Activated T-cell treated with anti-CD3 and anti-CD28 coated beads, Interleukin-2, amount 50 U/mL, for 72 hours (primary cell): ENCODE measurements around the gene RASGRP3. TPM values are rescaled to one million over a fixed set of nuclear protein-coding genes. Genes with fewer than 3 reads are reported as not detected.
A peak's percentile ranks its signal among the peaks of the same experiment; 100 is the strongest.

Experiments
- ATAC-seq, 2 donors: fragments of 150-1000 bp; cut with Tn5 transposase; replicated peaks in 1 of 2; 2 replicates each; pipeline ENCODE4 v1.10.0; 2021; ENCODE audit warnings: moderate library complexity in 2 of 2, mild to moderate bottlenecking in 1 of 2
- DNase-seq, 2 donors: peaks; one replicate each; pipeline ENCODE4 v3.0.0; 2021 to 2022; ENCODE audit warnings: mixed read lengths in 1 of 2
- H3K27ac Mint-ChIP-seq: one replicate; pipeline ENCODE4 v1.8.0; 2022; ENCODE audit warnings: mild to moderate bottlenecking, moderate library complexity, mixed read lengths
- H3K27me3 Mint-ChIP-seq: one replicate; pipeline ENCODE4 v1.8.0; 2022; ENCODE audit warnings: low read depth, mixed read lengths
- H3K36me3 Mint-ChIP-seq, 2 donors: one replicate each; pipeline ENCODE4 v1.8.0; 2022; ENCODE audit warnings: mixed read lengths in 2 of 2, mild to moderate bottlenecking in 1 of 2; ENCODE audit not compliant: insufficient read depth in 2 of 2
- H3K4me1 Mint-ChIP-seq: one replicate; pipeline ENCODE4 v1.8.0; 2022; ENCODE audit warnings: low read depth, mixed read lengths
- H3K4me3 Mint-ChIP-seq, 2 donors: one replicate each; pipeline ENCODE4 v1.8.0; 2022; ENCODE audit warnings: mild to moderate bottlenecking in 2 of 2, mixed read lengths in 2 of 2, moderate library complexity in 2 of 2
- H3K9me3 Mint-ChIP-seq, 2 donors: one replicate each; pipeline ENCODE4 v1.8.0; 2022; ENCODE audit warnings: mixed read lengths in 2 of 2
- total RNA-seq, 2 donors: library from RNA; stranded (reverse); gene quantifications; one replicate each; pipeline ENCODE4 v1.2.3, GENCODE V29; 2022

Gene RASGRP3
- total RNA-seq, 2 donors from 2014 or later: 3.1 to 3.8 TPM

DNA sequence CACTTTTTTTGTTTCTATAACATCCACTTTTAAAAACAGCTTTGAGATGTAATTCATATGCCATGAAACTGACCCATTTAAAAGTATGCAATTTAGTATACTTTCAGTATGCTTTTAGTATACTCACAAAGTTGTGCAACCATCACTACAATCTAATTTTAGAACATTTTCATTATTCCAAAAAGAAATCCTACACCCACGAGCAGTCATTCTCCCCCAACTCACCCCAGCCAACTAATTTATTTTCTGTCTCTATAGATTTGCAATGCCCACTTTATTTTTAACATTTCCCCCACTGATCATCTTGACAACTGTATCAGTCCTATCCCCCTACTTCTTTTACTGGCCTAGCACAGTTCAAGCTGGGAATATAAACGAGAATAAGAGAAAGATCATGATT is 83.6 kb downstream of the RASGRP3 start:
- DNase-seq (no peak), ATAC-seq (no peak)
- H3K27me3 Mint-ChIP-seq: no peaks in the 10 kb centered on the region
- peaks cover 1% of the 10 kb centered on the region for H3K4me1 Mint-ChIP-seq
- H3K9me3 Mint-ChIP-seq: no peaks in the 10 kb centered on the region
- no peak overlapping the region for H3K4me3 Mint-ChIP-seq
- H3K27ac Mint-ChIP-seq: no peak overlapping the region
- peaks cover 1 to 4% of the 10 kb centered on the region in 2 donors for H3K36me3 Mint-ChIP-seq

DNA sequence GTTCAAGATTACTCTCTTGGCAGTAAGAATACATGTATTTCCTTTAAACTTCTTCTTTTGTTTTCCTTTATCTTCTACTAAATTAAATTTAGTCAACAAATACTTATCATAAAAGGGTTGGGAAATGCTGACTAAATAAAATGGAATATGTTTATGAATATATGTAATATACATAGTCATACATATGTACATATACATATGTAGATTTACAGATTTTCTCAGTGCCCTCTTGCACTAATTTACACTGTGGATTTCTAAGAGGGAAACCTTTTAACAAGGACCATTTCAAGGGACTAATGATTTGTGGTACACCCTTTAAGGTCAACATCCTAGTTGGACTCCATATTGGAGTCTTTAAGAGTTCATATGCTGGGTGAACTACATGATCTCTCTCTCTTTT is 85.4 kb downstream of the RASGRP3 start:
- Mint-ChIP-seq H3K27me3 (no peaks in the 10 kb centered on the region), H3K9me3 (no peaks in the 10 kb centered on the region), H3K27ac (no peak overlapping the region), H3K4me3 (no peak overlapping the region), H3K36me3 (peaks cover under 1 to 4% of the 10 kb centered on the region in 2 donors), H3K4me1 (no peaks in the 10 kb centered on the region)
- DNase-seq (no peak), ATAC-seq (no peak)

DNA sequence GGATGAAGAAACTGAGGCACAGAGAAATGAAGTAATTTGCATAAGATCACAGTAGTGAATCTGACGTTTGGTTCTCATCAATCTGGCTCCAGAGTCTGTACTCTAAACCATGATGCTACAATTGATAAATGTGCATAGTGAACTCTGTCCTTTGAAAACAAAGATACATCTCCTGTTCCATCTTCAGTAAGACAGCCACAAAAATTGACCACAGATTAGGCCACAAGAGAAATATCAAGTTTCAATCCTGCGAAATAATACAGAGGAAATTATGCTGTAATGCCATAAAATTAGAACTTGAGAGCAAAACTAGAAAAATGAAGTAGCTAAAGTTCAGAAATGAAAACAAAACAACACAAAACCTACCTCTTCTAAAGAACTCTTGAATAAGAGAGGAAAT is 94.2 kb downstream of the RASGRP3 start:
- no peaks in the 10 kb centered on the region for H3K9me3 Mint-ChIP-seq
- no peaks in the 10 kb centered on the region for H3K36me3 Mint-ChIP-seq
- H3K27ac Mint-ChIP-seq: no peak overlapping the region
- H3K4me1 Mint-ChIP-seq: peaks cover 6% of the 10 kb centered on the region
- no peak for ATAC-seq
- H3K4me3 Mint-ChIP-seq: no peak overlapping the region
- no peaks in the 10 kb centered on the region for H3K27me3 Mint-ChIP-seq
- no peak for DNase-seq

DNA sequence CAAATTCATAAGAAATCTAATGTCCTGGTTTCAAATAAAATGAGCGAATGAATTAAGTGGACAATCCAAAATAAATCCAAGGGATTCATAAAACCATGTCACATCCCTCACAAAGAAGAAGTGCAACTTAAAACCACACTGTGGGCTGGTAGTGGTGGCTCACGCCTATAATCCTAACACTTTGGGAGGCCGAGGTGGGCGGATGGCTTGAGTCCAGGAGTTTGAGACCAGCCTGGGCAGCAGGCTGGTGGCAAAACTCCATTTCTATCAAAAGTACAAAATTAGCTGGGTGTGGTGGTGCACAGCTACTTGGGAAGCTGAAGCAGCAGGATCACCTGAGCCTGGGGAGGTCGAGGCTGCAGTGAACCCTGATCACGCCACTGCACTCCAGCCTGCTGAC is 97.2 kb downstream of the RASGRP3 start:
- ATAC-seq: no peak
- Mint-ChIP-seq H3K9me3 (no peaks in the 10 kb centered on the region), H3K27ac (no peak overlapping the region), H3K36me3 (no peaks in the 10 kb centered on the region), H3K27me3 (no peaks in the 10 kb centered on the region), H3K4me3 (no peak overlapping the region), H3K4me1 (peaks cover 6% of the 10 kb centered on the region)
- no peak for DNase-seq

DNA sequence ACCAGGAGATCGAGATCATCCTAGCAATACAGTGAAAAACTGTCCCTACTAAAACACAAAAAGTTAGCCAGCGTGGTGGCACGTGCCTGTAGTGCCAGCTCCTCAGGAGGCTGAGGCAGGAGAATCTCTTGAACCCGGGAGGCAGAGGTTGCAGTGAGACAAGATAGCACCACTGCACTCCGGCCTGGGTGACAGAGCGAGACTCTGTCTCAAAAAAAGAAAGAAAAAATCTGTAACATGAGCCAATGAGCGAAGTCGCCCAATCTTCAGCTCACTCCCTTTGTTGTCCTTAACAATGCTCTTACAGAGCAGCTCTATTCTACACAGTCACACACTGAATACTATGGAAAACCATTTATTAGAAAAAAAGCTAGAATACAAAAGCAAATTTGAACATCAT is 100.6 kb downstream of the RASGRP3 start:
- no peak for ATAC-seq
- Mint-ChIP-seq H3K9me3 (no peaks in the 10 kb centered on the region), H3K27me3 (no peaks in the 10 kb centered on the region), H3K4me3 (no peak overlapping the region), H3K27ac (no peak overlapping the region), H3K36me3 (no peaks in the 10 kb centered on the region), H3K4me1 (peaks cover 7% of the 10 kb centered on the region)
- DNase-seq: no peak

DNA sequence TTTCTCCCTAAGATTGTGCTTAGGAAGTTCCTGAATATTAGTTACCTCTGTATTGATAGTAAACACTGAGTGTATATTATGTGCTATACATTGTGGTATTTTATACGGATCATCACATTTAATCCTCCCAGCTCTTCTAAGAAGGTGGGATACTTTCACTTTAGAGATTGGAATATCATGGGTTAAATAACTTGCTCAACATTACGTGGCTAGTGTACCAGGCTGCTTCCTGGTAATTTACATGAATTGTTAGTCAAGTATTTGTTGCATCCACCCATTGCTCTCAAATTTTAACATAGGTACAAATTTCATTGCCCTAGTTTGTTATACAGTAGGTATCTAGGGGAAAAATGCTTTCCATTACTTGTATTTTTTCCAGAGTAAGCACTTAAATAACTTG is 101.2 kb downstream of the RASGRP3 start:
- Mint-ChIP-seq H3K4me3 (no peak overlapping the region), H3K36me3 (peaks cover 0 to 2% of the 10 kb centered on the region in 2 donors), H3K9me3 (no peaks in the 10 kb centered on the region), H3K27me3 (no peaks in the 10 kb centered on the region), H3K27ac (no peak overlapping the region), H3K4me1 (peaks cover 11% of the 10 kb centered on the region)
- no peak for ATAC-seq
- no peak for DNase-seq

DNA sequence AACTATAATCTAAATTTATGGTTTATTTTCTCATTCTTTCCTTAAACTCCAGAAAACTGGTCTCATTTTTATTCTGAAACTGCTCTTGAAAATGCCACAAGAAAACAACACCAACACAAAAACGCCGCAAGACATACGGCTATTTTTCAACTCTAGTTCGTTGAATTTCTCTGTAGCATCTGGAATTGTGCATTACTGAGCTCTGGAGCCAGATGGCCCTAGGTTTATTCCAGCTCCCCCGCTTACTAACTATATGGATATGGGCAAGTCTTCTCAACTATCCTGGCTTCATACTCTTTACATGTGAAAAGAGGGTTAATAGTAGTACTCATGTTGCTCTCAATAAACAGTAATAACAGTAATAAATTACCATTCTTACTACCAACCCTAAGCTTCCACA is 102.8 kb downstream of the RASGRP3 start:
- DNase-seq (no peak), ATAC-seq (no peak)
- Mint-ChIP-seq H3K9me3 (no peaks in the 10 kb centered on the region), H3K4me3 (no peak overlapping the region), H3K27me3 (no peaks in the 10 kb centered on the region), H3K27ac (no peak overlapping the region), H3K36me3 (peaks cover 2 to 3% of the 10 kb centered on the region in 2 donors), H3K4me1 (peaks cover 11% of the 10 kb centered on the region)

DNA sequence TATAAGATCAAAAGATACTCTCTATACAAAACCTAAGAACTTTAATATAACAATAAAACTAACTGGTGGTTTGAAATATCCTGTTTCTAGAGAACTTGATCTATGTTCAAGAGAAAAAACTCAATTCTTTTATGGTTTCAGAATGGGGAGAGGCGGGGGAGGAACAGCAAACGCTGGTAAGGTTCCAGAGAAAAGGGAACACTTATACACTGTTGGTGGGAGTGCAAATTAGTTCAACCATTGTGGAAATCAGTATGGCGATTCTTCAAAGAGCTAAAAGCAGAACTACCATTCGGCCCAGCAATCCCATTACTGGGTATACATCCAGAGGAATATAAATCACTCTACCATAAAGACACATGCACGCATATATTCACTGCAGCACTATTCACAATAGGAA is 105.4 kb downstream of the RASGRP3 start:
- H3K4me1 Mint-ChIP-seq: peaks cover 11% of the 10 kb centered on the region
- DNase-seq: no peak
- H3K36me3 Mint-ChIP-seq: peaks cover 5 to 10% of the 10 kb centered on the region in 2 donors
- peak overlapping the region; percentile 27 for H3K27ac Mint-ChIP-seq
- no peak for ATAC-seq
- H3K4me3 Mint-ChIP-seq: no peak overlapping the region
- no peaks in the 10 kb centered on the region for H3K27me3 Mint-ChIP-seq
- H3K9me3 Mint-ChIP-seq: no peaks in the 10 kb centered on the region

DNA sequence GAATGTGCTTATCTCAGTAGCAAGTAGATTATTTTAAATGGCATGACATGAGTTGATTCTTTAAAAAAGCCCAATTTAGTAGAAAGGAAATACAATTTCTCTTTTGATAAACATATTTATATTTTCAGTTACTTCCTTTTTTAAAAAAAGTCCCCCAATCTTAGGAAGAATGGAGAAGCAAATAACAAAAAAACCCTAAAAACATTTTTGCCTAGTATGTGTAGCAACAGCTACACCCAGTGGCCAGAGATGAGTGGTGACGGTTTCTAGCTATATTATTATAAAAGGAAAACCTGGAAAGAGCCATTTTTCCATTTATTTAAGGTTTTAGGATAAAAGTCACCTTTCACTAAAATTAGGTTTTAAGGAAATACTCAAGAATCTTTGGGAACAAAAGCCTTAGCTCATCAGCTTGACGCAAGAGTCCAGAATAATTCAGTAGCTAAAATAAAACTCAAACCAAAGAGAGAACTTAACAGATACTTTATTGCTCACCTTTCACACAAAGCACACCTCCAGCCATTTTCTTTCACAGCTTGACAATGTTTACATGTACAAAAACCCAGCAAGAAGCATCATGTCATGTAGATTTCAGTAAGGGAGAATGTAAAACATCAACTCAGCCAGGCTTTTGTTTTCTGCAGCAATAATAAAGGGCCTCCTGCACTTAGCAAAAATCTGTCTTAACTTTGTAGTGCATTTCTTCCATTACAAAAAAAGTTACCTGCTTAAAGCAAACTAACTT is 106.9 kb downstream of the RASGRP3 start:
- DNase-seq: peak; percentile 9 to 23

DNA sequence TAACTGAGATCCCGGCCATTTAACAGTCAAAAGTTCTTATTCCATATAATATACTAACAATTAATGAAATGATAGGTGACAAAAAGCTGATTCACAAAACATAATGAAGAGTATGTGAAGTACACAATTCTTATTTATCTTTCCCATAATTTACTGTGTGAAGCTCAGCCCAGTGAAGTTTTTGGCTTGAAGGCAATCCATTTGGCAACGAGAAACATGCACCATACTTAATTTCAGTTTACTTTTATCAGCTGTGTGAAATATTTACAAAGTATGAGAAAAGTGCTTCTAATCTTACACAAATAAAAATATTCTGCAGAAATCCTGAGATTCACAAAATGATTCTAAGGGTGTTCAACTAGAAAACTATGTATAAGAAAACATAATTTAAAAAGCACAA is 110.3 kb downstream of the RASGRP3 start:
- Mint-ChIP-seq H3K27ac (no peak overlapping the region), H3K4me1 (peaks cover 11% of the 10 kb centered on the region), H3K36me3 (peaks cover 5 to 20% of the 10 kb centered on the region in 2 donors), H3K27me3 (no peaks in the 10 kb centered on the region), H3K9me3 (no peaks in the 10 kb centered on the region), H3K4me3 (no peak overlapping the region)
- ATAC-seq (no peak), DNase-seq (no peak)

More for the DNA sequence above, 106.9 kb downstream of the RASGRP3 start:
- no peak overlapping the region for H3K27ac Mint-ChIP-seq
- no peak overlapping the region for H3K4me3 Mint-ChIP-seq
- no peaks in the 10 kb centered on the region for H3K27me3 Mint-ChIP-seq
- peaks cover 11% of the 10 kb centered on the region for H3K4me1 Mint-ChIP-seq
- no peak for ATAC-seq
- H3K36me3 Mint-ChIP-seq: peaks cover 5 to 11% of the 10 kb centered on the region in 2 donors
- H3K9me3 Mint-ChIP-seq: no peaks in the 10 kb centered on the region

DNA sequence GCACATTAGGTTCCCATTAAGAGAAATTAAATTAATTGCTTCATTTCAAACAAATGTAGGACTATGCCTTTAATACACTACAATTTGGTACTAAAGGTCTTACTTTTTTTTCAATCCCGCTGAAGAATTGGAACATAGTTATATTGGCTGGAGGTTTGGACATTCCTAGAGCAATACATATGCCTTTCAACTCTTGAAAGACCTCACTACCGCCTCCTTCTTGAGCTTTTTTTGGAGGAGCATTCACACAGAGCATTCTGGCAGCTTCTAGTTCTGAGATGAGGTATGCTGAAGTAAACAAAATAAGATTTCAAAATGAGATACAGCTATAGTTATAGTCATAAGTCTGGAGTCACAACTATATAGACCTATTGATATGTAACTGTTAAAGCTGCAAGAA is 111.8 kb downstream of the RASGRP3 start:
- Mint-ChIP-seq H3K27ac (peak overlapping the region; percentile 48), H3K36me3 (peaks cover 7 to 25% of the 10 kb centered on the region in 2 donors), H3K27me3 (no peaks in the 10 kb centered on the region), H3K9me3 (no peaks in the 10 kb centered on the region), H3K4me1 (peaks cover 4% of the 10 kb centered on the region), H3K4me3 (no peak overlapping the region)
- DNase-seq (no peak), ATAC-seq (no peak)

DNA sequence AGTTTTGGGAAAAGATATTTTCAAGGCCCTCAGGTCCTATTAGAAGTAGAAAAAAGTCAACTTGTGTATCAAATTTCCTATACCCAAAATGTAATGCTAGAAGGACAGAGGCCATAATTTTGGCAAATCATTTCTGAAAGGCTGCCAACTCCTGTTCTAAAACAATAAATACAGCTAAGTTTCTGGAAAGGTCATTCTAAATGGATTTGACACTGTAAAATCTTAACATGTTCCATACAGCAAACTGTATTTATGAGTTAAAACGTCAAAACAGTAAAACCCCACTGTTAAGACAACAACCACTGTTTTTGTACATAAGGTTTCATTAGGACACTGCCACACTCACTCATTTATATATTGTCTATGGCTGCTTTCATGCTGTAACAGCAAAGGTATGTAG is 113.0 kb downstream of the RASGRP3 start:
- Mint-ChIP-seq H3K36me3 (peaks cover 5 to 26% of the 10 kb centered on the region in 2 donors), H3K4me3 (no peak overlapping the region)

DNA sequence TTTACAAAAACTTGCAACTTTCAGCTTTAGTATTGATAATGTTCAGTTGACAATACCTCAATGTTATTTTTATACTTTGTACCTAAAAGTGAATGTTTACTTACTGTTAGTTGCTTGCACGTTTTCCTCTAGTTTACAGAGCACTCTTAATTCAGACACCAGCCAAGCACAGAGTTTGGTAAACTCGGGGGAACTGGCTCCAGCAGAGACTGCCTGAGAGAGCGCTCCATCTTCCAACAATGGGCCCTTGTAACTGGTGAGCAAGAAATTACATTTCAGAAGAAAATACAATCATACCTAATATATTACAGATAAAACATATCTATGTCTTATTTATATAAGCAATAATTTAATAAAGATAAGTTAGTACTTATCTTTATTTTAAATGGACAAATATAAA is 118.9 kb downstream of the RASGRP3 start:
- ATAC-seq (no peak), DNase-seq (no peak)
- H3K9me3 Mint-ChIP-seq: no peaks in the 10 kb centered on the region
- H3K36me3 Mint-ChIP-seq: peaks cover 7 to 9% of the 10 kb centered on the region in 2 donors
- no peak overlapping the region for H3K27ac Mint-ChIP-seq
- no peak overlapping the region for H3K4me3 Mint-ChIP-seq
- no peaks in the 10 kb centered on the region for H3K27me3 Mint-ChIP-seq
- peaks cover 48% of the 10 kb centered on the region for H3K4me1 Mint-ChIP-seq

More for the DNA sequence above, 113.0 kb downstream of the RASGRP3 start:
- Mint-ChIP-seq H3K4me1 (peaks cover 9% of the 10 kb centered on the region), H3K27me3 (no peaks in the 10 kb centered on the region), H3K27ac (no peak overlapping the region), H3K9me3 (no peaks in the 10 kb centered on the region)
- DNase-seq (no peak), ATAC-seq (no peak)

DNA sequence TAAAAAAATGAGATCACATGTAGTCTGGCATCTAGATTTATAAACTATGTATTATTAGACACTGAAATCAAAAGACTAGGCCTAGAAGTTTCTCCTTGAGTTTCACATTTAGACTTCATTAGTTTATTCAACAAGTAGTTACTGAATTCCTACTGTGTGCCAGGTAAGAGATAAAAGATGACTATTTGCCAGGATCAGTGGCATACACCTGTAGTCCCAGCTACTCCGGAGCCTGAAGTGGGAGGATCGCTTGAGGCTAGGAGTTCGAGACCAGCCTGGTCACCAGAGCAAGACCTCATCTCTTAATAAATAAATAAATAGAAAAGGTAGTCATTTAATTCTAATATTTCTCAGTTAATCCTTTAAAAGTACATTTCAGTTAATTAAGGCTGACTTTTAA is 120.6 kb downstream of the RASGRP3 start:
- ATAC-seq (no peak), DNase-seq (no peak)
- Mint-ChIP-seq H3K4me1 (peaks cover 50% of the 10 kb centered on the region), H3K27ac (no peak overlapping the region), H3K36me3 (peaks cover 7 to 8% of the 10 kb centered on the region in 2 donors), H3K4me3 (peak overlapping the region; percentile 39 to 90), H3K27me3 (no peaks in the 10 kb centered on the region), H3K9me3 (no peaks in the 10 kb centered on the region)
